Heart right ventricle (tissue), 16 donors: ENCODE results near the gene SPNS3. TPM values are rescaled to one million over a fixed set of nuclear protein-coding genes. Genes with fewer than 3 reads are reported as not detected.

Source experiments
- ATAC-seq, 8 donors: fragments of 200-7000 bp; cut with Tn5 transposase; one replicate each; pipeline ENCODE4 v1.9.1; 2020; ENCODE audit warnings: mild to moderate bottlenecking in 8 of 8, moderate library complexity in 8 of 8, moderate number of reproducible peaks in 1 of 8
- DNase-seq, 2 donors: peaks; one replicate each; pipeline ENCODE4 v3.0.0-alpha.2; 2020
- H3K27ac ChIP-seq, 10 donors: fragments of 200-600 bp; sonication (generic) in 2 of 10; one replicate each; pipeline versions ENCODE4 v1.5.0 to v1.8.0; 2020 to 2022; ENCODE audit warnings: mild to moderate bottlenecking in 3 of 10
- H3K27me3 ChIP-seq, 7 donors: fragments of 200-600 bp; one replicate each; pipeline ENCODE4 v1.8.0; 2021 to 2022; ENCODE audit warnings: mild to moderate bottlenecking in 2 of 7
- H3K36me3 ChIP-seq, 9 donors: fragments of 200-600 bp; sonication (generic) in 1 of 9; one replicate each; pipeline versions ENCODE4 v1.5.0 to v1.8.0; 2020 to 2022; ENCODE audit warnings: mild to moderate bottlenecking in 2 of 9
- H3K4me1 ChIP-seq, 9 donors: fragments of 200-600 bp; sonication (generic) in 1 of 9; one replicate each; pipeline versions ENCODE4 v1.5.0 to v1.8.0; 2020 to 2022; ENCODE audit warnings: mild to moderate bottlenecking in 4 of 9
- H3K4me3 ChIP-seq, 10 donors: fragments of 200-600 bp; sonication (generic) in 2 of 10; one replicate each; pipeline versions ENCODE4 v1.5.0 to v1.8.0; 2020 to 2022; ENCODE audit warnings: mild to moderate bottlenecking in 7 of 10, moderate library complexity in 2 of 10
- H3K9me3 ChIP-seq, 11 donors: fragments of 200-600 bp in 10 of 11; sonication (generic) in 2 of 11; one replicate each; pipeline versions ENCODE4 v1.5.0 to v1.8.0; 2013 to 2022; ENCODE audit warnings: mild to moderate bottlenecking in 2 of 11, control low read depth in 1 of 11, moderate library complexity in 1 of 11
- CTCF ChIP-seq, 9 donors: fragments of 200-600 bp; sonication (generic) in 2 of 9; IDR thresholded peaks; one replicate each; pipeline versions ENCODE4 v1.5.0 to v1.8.0; 2021 to 2022; ENCODE audit warnings: antibody characterized with exemption in 9 of 9, mild to moderate bottlenecking in 5 of 9, moderate library complexity in 1 of 9
- WGBS, 2 donors: extraction: QIAGEN DNeasy Blood & Tissue Kit; methylation state at CpG; one replicate each; pipeline ENCODE4 v1.1.7; 2013; ENCODE audit warnings: inconsistent platforms in 1 of 2; 5-methylcytosine and 5-hydroxymethylcytosine counted together
- intact Hi-C, 10 donors: fragments of 100-400 bp; cut with DNase I; formaldehyde crosslinking; loops; one replicate each; pipeline versions ENCODE4 v1.11.1 to v1.14.2; 2022
- polyA plus RNA-seq, 2 donors: library from polyadenylated mRNA; stranded (reverse); fragments of 200-250 nt; gene quantifications; one replicate each; pipeline ENCODE4 v1.2.3, GENCODE V29; 2013
- total RNA-seq, 10 donors: library from RNA; stranded (reverse); fragmentation: NEBNext Ultra II Directional in 3 of 10; extraction: Animal tissue kit (Norgen Biotek cat#: 25700) in 3 of 10; gene quantifications; one replicate each; pipeline versions ENCODE4 v1.2.1 to v1.2.4, GENCODE V29; 2021 to 2023
- donor health status: Arrhythmogenic right ventricular cardiomyopathy.
- donor health status: ischemic (EF 13 %, LVEDD 7.1; RV severe dilation, severe dysfunction).
- donor health status: healthy with polysubstance abuse.
- donor health status: DM: no; HTN: yes; CAD: no.
- donor health status: DM: no; HTN: no; CAD: no.
- donor health status: ischemic (EF 25% LVEDD 6.9; RV normal size, moderate dysfunction).
- donor health status: ischemic (EF 25% LVEDD 5.7; RV mildly dilated, moderate dysfunction).
- donor health status: healthy.
- donor health status: DM: yes; HTN: yes; CAD: no.
- donor health status: Ischemic cardiomyopathy.
- donor health status: ischemic (EF 35%, LVEDD 5.7; RV mildly dilated, moderate dysfunction).
- donor health status: nonischemic (EF 11% LVEDD 7.7; RV severe dilation, severe dysfunction).
- donor health status: DM: yes; HTN: yes; CAD: no.
- donor health status: PGD.
- donor health status: ischemic (EF 29% LVEDD 5.4; RV normal size, mild dysfunction).
- donor health status: nonischemic (EF 23%, LVEDD 6.1; RV moderate dilation, normal function).

The SPNS3 gene
- total and polyA plus RNA-seq, 12 donors: 0.13 to 4.2 (median 0.89) TPM; not detected in 1

DNA sequence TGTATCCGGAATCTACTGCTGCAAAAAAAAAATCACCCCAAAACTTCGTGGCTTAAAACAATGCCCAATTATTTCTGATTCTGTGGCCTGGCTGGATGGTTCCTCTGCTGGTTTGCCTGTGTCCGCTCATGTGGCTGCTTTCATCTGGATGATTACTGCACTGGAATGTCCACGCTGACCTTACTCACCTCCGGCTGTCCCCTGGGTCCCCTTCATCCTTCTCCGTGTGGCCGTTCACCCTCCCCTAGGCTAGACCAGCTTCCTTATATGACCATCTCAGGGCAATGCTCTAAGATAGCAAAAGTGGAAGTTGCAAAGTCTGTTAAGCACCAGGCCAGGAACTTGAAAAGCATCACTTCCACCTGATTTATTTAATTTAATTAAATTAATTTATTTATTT, 33.5 kb downstream of the SPNS3 start:
- Histone ChIP-seq H3K4me3 (no peak overlapping the region), H3K9me3 (no peaks in the 10 kb centered on the region), H3K27me3 (no peaks in the 10 kb centered on the region), H3K27ac (no peak overlapping the region), H3K36me3 (no peaks in the 10 kb centered on the region), H3K4me1 (peaks cover 0 to 18% (median 5%) of the 10 kb centered on the region in 9 donors)
- no peak for DNase-seq
- 69 to 73% methylated on average over 7 of the region's 7 CpGs for WGBS, 2 donors
- TF ChIP-seq CTCF (IDR thresholded peaks at IDR 0.05): no peak
- ATAC-seq: no peak
- intact Hi-C loops: no loop called here

DNA sequence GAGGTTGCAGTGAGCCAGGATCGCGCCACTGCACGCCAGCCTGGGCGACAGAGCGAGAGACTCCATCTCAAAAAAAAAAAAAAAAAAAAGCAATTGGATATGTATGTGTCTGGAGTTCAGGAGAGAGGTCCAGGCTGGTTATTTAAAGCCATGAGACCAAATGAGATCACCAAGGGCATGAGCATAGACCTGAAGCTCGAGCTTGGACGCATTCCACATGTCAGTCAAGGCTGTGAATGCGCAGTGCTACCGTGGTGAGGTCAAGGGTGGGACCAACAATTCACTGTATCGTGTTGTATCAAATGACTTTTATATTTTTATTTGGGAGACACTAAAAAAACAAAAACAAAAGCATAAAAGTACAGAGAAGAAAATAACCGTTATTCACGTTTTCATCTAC, 35.8 kb downstream of the SPNS3 start:
- no peak for TF ChIP-seq CTCF (IDR thresholded peaks at IDR 0.05)
- Histone ChIP-seq H3K27ac (peak overlapping the region in 4 of 10 donors; percentile 29 to 71 (median 51)), H3K36me3 (no peaks in the 10 kb centered on the region), H3K9me3 (no peaks in the 10 kb centered on the region), H3K4me1 (peaks cover 0 to 21% (median 2%) of the 10 kb centered on the region in 9 donors), H3K4me3 (no peak overlapping the region), H3K27me3 (no peaks in the 10 kb centered on the region)
- intact Hi-C loops: no loop called here
- DNase-seq (peak in 1 of 2 donors; percentile 58), ATAC-seq (peak; percentile 70 to 93 (median 83))
- 62 to 70% methylated on average over 12 of the region's 12 CpGs for WGBS, 2 donors

- no peaks in the 10 kb centered on the region for H3K36me3 ChIP-seq
- peaks cover 0 to 38% (median 17%) of the 10 kb centered on the region in 9 donors for H3K4me1 ChIP-seq
- no peak overlapping the region for H3K27ac ChIP-seq
- WGBS, 2 donors: 89 to 93% methylated on average over 3 of the region's 3 CpGs
- intact Hi-C loops: loop anchor here in 1 of 10 donors (5.0 kb wide), 1 partner anchor 50 kb away; no protein-coding TSS in a partner anchor
- no peak overlapping the region for H3K4me3 ChIP-seq
- no peaks in the 10 kb centered on the region for H3K27me3 ChIP-seq
- TF ChIP-seq CTCF (IDR thresholded peaks at IDR 0.05): no peak
- DNase-seq: no peak
- no peak for ATAC-seq
- H3K9me3 ChIP-seq: no peaks in the 10 kb centered on the region
These were observed 38.5 kb downstream of the SPNS3 start for GRCh38 chr17:4472286-4472685.

DNA sequence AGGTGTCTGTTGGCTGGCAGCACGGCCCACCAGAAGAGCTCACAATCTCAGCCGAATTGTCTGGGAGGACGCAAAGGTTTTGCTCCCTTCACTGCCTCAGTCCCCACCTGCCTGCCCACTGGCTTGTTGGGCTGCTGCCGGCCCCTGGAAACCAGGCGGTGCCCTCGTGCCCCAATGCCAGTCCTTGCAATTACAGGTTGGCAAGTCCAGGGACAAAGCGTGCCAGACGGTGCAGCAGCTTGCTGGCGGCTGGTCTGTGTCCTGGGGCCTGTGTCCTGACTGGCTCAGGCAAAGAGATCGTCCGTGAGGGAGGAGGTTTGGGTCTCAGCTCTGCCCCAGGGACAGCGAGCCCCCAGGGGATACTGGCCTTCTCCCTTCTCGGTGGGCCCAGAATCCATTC, 40.4 kb downstream of the SPNS3 start:
- DNase-seq (peak; percentile 72 to 83), ATAC-seq (peak; percentile 76 to 94 (median 84))
- intact Hi-C loops: loop anchor here in 1 of 10 donors (5.0 kb wide), 1 partner anchor 52 kb away; no protein-coding TSS in a partner anchor
- no peaks in the 10 kb centered on the region for H3K27me3 ChIP-seq
- peaks cover 0 to 36% (median 17%) of the 10 kb centered on the region in 9 donors for H3K4me1 ChIP-seq
- no peaks in the 10 kb centered on the region for H3K36me3 ChIP-seq
- H3K27ac ChIP-seq: peak overlapping the region in 6 of 10 donors; percentile 33 to 68 (median 58)
- 60 to 71% methylated on average over 13 of the region's 13 CpGs for WGBS, 2 donors
- H3K9me3 ChIP-seq: no peaks in the 10 kb centered on the region
- H3K4me3 ChIP-seq: no peak overlapping the region
- no peak for TF ChIP-seq CTCF (IDR thresholded peaks at IDR 0.05)
